BE2C (cell line): ENCODE data around the gene NHP2.

ENCODE experiments used
- DNase-seq: peaks from one replicate; pipeline ENCODE4 v3.0.0-alpha.2; 2020
- H3K27me3 ChIP-seq: fragments of 250-450 bp; sonication (Bioruptor Pico); 2 replicates; pipeline ENCODE4 v1.5.1; 2020; ENCODE audit warnings: mild to moderate bottlenecking
- H3K36me3 ChIP-seq: fragments of 250-450 bp; sonication (Bioruptor Pico); 2 replicates; pipeline ENCODE4 v1.5.1; 2020; ENCODE audit warnings: mild to moderate bottlenecking
- H3K4me1 ChIP-seq: fragments of 250-450 bp; sonication (Bioruptor Pico); 2 replicates; pipeline ENCODE4 v1.5.1; 2020
- H3K4me3 ChIP-seq: 2 replicates; pipeline ENCODE4 v1.5.1; 2011; ENCODE audit warnings: low read depth, low read length
- H3K9me3 ChIP-seq: fragments of 250-450 bp; sonication (Bioruptor Pico); 2 replicates; pipeline ENCODE4 v1.5.1; 2020
- TF ChIP-seq, protein P1 (sequence below): IDR thresholded peaks from 2 replicates; pipeline ENCODE4 v1.5.1; 2012; ENCODE audit warnings: mild to moderate bottlenecking, low read depth, low read length

Gene NHP2

DNA sequence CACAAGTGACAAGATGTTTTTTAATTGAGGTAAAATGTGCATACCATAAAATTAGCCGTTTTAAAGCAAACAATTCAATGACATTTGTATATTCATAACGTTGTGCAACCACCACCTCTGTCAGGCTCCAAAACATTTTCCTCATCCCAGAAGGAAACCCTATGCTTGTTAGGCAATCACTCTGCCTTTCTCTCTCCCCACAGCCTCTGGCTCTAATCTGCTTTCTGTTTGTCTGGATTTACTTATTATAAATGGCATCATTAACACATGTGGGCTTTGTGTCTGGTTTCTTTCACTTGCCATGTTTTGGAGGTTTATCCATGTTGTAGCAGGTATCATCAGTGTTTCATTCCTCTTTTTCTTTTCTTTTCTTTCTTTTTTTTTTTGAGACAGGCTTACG is 41.8 kb downstream of the NHP2 start:
- DNase-seq: no peak

DNA sequence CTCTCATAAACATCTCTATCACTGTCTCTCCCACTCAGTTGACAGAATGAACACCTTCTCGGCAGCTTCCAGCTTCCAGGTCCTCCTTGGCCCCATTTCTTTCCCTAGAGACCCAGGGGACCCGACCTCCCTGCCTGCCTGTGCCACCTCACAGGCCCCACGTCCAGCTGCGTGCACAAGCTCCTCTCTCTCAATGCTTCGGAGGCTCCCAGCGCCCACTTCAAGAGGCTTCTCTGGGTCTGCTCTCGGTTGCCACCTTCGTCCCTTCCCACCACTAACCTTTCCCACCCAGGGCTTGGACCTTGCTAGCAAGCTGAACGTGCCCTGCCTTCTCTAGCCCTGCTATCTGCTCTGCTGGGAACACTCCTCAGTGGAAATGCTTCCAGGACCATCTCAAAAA is 43.2 kb downstream of the NHP2 start:
- TF ChIP-seq, protein P1, sequence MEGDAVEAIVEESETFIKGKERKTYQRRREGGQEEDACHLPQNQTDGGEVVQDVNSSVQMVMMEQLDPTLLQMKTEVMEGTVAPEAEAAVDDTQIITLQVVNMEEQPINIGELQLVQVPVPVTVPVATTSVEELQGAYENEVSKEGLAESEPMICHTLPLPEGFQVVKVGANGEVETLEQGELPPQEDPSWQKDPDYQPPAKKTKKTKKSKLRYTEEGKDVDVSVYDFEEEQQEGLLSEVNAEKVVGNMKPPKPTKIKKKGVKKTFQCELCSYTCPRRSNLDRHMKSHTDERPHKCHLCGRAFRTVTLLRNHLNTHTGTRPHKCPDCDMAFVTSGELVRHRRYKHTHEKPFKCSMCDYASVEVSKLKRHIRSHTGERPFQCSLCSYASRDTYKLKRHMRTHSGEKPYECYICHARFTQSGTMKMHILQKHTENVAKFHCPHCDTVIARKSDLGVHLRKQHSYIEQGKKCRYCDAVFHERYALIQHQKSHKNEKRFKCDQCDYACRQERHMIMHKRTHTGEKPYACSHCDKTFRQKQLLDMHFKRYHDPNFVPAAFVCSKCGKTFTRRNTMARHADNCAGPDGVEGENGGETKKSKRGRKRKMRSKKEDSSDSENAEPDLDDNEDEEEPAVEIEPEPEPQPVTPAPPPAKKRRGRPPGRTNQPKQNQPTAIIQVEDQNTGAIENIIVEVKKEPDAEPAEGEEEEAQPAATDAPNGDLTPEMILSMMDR: no peak
- Histone ChIP-seq H3K4me1 (no peaks in the 10 kb centered on the region), H3K4me3 (no peak overlapping the region), H3K36me3 (no peaks in the 10 kb centered on the region), H3K27me3 (peaks cover 24% of the 10 kb centered on the region), H3K9me3 (peaks cover 7% of the 10 kb centered on the region; the same call in 1 of the 2 replicates)
- no peak for DNase-seq

More for the DNA sequence above, 41.8 kb downstream of the NHP2 start:
- Histone ChIP-seq H3K36me3 (no peaks in the 10 kb centered on the region), H3K4me1 (no peaks in the 10 kb centered on the region), H3K9me3 (peaks cover 7% of the 10 kb centered on the region; the same call in 1 of the 2 replicates), H3K4me3 (no peak overlapping the region), H3K27me3 (peaks cover 24% of the 10 kb centered on the region)
- TF ChIP-seq, protein P1: no peak

DNA sequence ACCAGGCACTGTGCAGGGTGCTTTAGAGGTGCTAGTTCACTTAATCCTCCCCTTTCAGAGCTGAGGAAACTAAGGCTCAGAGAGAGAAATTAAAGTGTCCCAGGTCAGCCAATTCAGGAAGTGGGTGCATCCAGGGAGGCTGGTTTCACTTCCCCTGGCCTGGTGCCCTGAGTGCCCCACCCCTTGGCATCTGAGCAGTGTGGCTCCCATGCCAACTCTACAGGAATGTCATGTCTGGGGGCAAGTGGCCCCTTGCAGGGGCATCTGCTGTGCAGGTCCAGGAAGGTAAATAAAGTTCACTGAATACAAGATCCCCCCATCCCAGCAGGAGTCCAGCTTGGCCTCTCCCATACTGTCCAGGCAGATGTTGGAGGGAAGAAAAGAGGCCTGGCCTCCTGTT is 44.7 kb downstream of the NHP2 start:
- peaks cover 15% of the 10 kb centered on the region for H3K27me3 ChIP-seq
- H3K4me3 ChIP-seq: no peak overlapping the region
- no peak for DNase-seq
- H3K9me3 ChIP-seq: peaks cover 7% of the 10 kb centered on the region; the same call in 1 of the 2 replicates
- no peaks in the 10 kb centered on the region for H3K4me1 ChIP-seq
- no peaks in the 10 kb centered on the region for H3K36me3 ChIP-seq
- TF ChIP-seq, protein P1: no peak

DNA sequence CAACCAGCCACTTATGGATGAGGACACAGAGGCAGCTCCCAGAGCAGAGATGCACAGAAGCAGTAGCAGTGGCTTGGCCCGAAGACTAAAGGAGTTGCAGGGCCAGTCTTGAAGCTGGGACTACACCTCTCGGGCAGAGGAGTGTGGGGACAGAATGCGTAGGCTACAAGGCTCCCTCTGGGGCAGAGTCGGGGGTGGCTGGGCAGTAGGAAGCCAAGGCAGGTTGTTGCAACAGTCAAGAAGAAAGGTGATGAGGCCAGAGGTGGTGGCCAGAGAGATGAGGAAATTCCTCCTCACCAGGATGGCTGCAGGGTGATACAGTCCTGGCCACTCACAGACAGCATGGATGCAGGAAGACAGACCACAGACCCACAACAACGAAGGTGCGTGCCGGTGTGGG is 45.2 kb downstream of the NHP2 start:
- H3K9me3 ChIP-seq: peaks cover 7% of the 10 kb centered on the region; the same call in 1 of the 2 replicates
- TF ChIP-seq, protein P1: no peak
- DNase-seq: no peak
- H3K4me1 ChIP-seq: no peaks in the 10 kb centered on the region
- H3K36me3 ChIP-seq: no peaks in the 10 kb centered on the region
- peaks cover 10% of the 10 kb centered on the region for H3K27me3 ChIP-seq
- H3K4me3 ChIP-seq: no peak overlapping the region

DNA sequence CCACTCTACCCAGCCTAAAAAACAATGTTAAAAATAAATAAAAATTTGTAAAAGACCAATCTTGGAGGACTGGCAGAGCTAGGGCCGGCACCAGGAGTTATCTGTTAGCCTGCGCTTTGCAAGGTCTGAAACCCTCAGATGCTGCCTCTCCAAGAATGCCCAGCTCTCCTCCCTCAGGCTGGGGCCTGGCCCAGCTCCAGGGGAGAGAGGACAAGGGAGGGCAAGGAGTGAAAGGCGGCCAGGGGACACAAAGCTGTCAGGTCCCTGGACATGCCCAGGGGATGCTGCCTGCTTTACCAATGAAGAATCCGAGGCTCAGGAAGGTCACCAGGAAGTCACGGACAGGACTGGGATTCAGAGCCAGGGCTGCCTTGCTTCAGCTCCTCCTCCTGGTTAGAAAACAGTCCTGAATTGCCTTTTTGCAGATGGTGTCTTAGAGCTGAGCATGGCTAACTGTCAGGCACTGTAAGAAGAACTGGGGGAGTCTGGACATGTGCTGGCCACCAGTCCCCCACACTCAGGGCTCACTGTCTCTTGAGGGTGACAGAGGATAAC is 45.9 kb downstream of the NHP2 start:
- H3K36me3 ChIP-seq: no peaks in the 10 kb centered on the region
- TF ChIP-seq, protein P1: no peak
- DNase-seq: no peak
- peaks cover 4% of the 10 kb centered on the region for H3K27me3 ChIP-seq
- H3K4me1 ChIP-seq: no peaks in the 10 kb centered on the region
- H3K4me3 ChIP-seq: no peak overlapping the region
- peaks cover 4% of the 10 kb centered on the region; the same call in 1 of the 2 replicates for H3K9me3 ChIP-seq

DNA sequence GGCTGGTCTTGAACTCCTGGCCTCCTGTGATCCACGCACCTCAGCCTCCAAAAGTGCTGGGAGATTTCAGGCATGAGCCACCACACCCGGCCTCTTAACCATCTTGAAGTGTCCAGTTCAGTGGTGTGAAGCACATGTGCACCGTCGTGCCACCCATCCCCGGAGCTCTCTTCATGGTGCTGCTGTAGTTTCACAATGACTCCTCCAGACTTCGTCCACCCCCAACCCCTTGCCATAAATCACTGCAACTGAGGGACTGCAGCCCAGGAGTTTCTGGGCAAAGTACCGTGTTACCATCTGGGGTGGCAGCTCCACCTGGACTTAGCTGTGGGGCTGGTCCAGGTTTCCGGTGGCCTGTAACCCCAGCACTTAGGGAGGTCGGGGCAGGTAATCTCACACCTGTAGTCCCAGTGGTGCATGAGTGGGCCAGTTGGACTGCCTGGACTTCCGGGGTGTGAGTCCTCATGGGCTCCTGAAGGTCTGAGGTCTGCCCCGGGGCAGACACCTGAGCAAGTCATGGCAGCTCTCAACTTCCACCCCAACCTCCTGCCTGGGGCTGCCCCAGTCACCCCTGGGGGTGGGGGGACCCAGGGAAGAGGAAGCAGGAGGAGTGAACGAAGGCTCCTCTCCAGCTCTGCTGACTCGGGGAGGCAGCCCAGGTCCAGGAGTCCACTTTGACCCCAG is 47.0 kb downstream of the NHP2 start:
- Histone ChIP-seq H3K4me3 (no peak overlapping the region), H3K4me1 (no peaks in the 10 kb centered on the region), H3K9me3 (no peaks in the 10 kb centered on the region), H3K36me3 (no peaks in the 10 kb centered on the region), H3K27me3 (no peaks in the 10 kb centered on the region)
- TF ChIP-seq, protein P1: no peak
- DNase-seq: no peak
